ENCODE measurements around the gene VIP. TPM values are rescaled to one million over a fixed set of nuclear protein-coding genes. Genes with fewer than 3 reads are reported as not detected.

Gene VIP
- polyA plus RNA-seq, 1 donor (not counting 4 experiments of a cell fraction or from before 2014, with no cell fraction given) = not detected

GRCh38 chr6:152716322-152716721, 34.3 kb upstream of the VIP start:
- TF ChIP-seq EZH2 (IDR thresholded peaks at IDR 0.05; ENCODE audit: low read length) = no peak
- TF ChIP-seq CTCF (optimal IDR thresholded peaks at IDR 0.05 in 1 of 3, IDR thresholded peaks at IDR 0.05 in 1 of 3, conservative IDR thresholded peaks at IDR 0.05 in 1 of 3; ENCODE audit: extremely low read depth in 1 of 3, insufficient read depth in 2 of 3, low read length in 3 of 3) = no peak
- no peaks in the 10 kb centered on the region for H3K36me3 ChIP-seq (ENCODE audit: control insufficient read depth in 2 of 2, extremely low read depth in 1 of 2, insufficient read depth in 2 of 2, low read length in 2 of 2)
- H3K9me1 ChIP-seq (ENCODE audit: control insufficient read depth, extremely low read depth, insufficient read depth, low read length) = no peaks in the 10 kb centered on the region
- H4K20me1 ChIP-seq (ENCODE audit: control insufficient read depth, extremely low read depth, insufficient read depth, low read length) = no peaks in the 10 kb centered on the region
- no peak for DNase-seq (ENCODE audit: low read depth, low spot score)
- no peak overlapping the region for H3K27ac ChIP-seq (ENCODE audit: control insufficient read depth, insufficient read depth, low read length)
- H3K4me3 ChIP-seq (ENCODE audit: control insufficient read depth in 2 of 3, extremely low read depth in 1 of 3, insufficient read depth in 2 of 3, low read depth in 1 of 3, low read length in 3 of 3) = no peak overlapping the region
- dilution Hi-C loops (cut with MboI; ENCODE audit: extremely low pct_ligation_motif_present, low sequenced_read_pairs) = no loop called here
- no peaks in the 10 kb centered on the region for H3K4me1 ChIP-seq (ENCODE audit: control insufficient read depth, extremely low read depth, insufficient read depth, low read length)
- FAIRE-seq = no peak
- no peak overlapping the region for H3K9ac ChIP-seq (ENCODE audit: control insufficient read depth, extremely low read depth, insufficient read depth, low read length)
- H3K9me3 ChIP-seq (ENCODE audit: control insufficient read depth, low read depth, low read length) = no peaks in the 10 kb centered on the region
- H3K27me3 ChIP-seq (ENCODE audit: control insufficient read depth, extremely low read depth, insufficient read depth, low read length) = no peaks in the 10 kb centered on the region
- no peaks in the 10 kb centered on the region for H3K79me2 ChIP-seq (ENCODE audit: control insufficient read depth, insufficient read depth, low read length)
- H3K4me2 ChIP-seq (ENCODE audit: control insufficient read depth, extremely low read depth, insufficient read depth, low read depth, low read length) = no peak overlapping the region
- no peak overlapping the region for H2AFZ ChIP-seq (ENCODE audit: control insufficient read depth, low read length)

GRCh38 chr6:152720974-152721373, 29.6 kb upstream of the VIP start:
- no peaks in the 10 kb centered on the region for H3K27me3 ChIP-seq (ENCODE audit: control insufficient read depth, extremely low read depth, insufficient read depth, low read length)
- no peak for TF ChIP-seq EZH2 (IDR thresholded peaks at IDR 0.05; ENCODE audit: low read length)
- TF ChIP-seq CTCF (optimal IDR thresholded peaks at IDR 0.05 in 1 of 3, IDR thresholded peaks at IDR 0.05 in 1 of 3, conservative IDR thresholded peaks at IDR 0.05 in 1 of 3; ENCODE audit: extremely low read depth in 1 of 3, insufficient read depth in 2 of 3, low read length in 3 of 3) = no peak
- H3K36me3 ChIP-seq (ENCODE audit: control insufficient read depth in 2 of 2, extremely low read depth in 1 of 2, insufficient read depth in 2 of 2, low read length in 2 of 2) = no peaks in the 10 kb centered on the region
- no peak for DNase-seq (ENCODE audit: low read depth, low spot score)
- H3K27ac ChIP-seq (ENCODE audit: control insufficient read depth, insufficient read depth, low read length) = no peak overlapping the region
- no peak overlapping the region for H3K9ac ChIP-seq (ENCODE audit: control insufficient read depth, extremely low read depth, insufficient read depth, low read length)
- peak; percentile 63 for FAIRE-seq
- H2AFZ ChIP-seq (ENCODE audit: control insufficient read depth, low read length) = no peak overlapping the region
- no peaks in the 10 kb centered on the region for H3K79me2 ChIP-seq (ENCODE audit: control insufficient read depth, insufficient read depth, low read length)
- no peaks in the 10 kb centered on the region for H4K20me1 ChIP-seq (ENCODE audit: control insufficient read depth, extremely low read depth, insufficient read depth, low read length)
- no peaks in the 10 kb centered on the region for H3K9me1 ChIP-seq (ENCODE audit: control insufficient read depth, extremely low read depth, insufficient read depth, low read length)
- H3K9me3 ChIP-seq (ENCODE audit: control insufficient read depth, low read depth, low read length) = no peaks in the 10 kb centered on the region
- H3K4me3 ChIP-seq (ENCODE audit: control insufficient read depth in 2 of 3, extremely low read depth in 1 of 3, insufficient read depth in 2 of 3, low read depth in 1 of 3, low read length in 3 of 3) = no peak overlapping the region
- no peak overlapping the region for H3K4me2 ChIP-seq (ENCODE audit: control insufficient read depth, extremely low read depth, insufficient read depth, low read depth, low read length)
- dilution Hi-C loops (cut with MboI; ENCODE audit: extremely low pct_ligation_motif_present, low sequenced_read_pairs) = no loop called here
- H3K4me1 ChIP-seq (ENCODE audit: control insufficient read depth, extremely low read depth, insufficient read depth, low read length) = no peaks in the 10 kb centered on the region
